Large intestine (tissue), 3 donors: ENCODE data around the gene ATRIP. TPM values are rescaled to one million over a fixed set of nuclear protein-coding genes. Genes with fewer than 3 reads are reported as not detected.
A peak's percentile ranks its signal among the peaks of the same experiment; 100 is the strongest.

Source experiments
- DNase-seq, 2 donors: peaks; one replicate each; pipeline versions ENCODE4 v3.0.0 to v3.0.0-alpha.2; 2013
- H3K27ac ChIP-seq: one replicate; pipeline ENCODE4 v1.5.1; 2013; ENCODE audit warnings: low read length
- H3K27me3 ChIP-seq: 2 replicates; pipeline ENCODE4 v1.6.1; 2013; ENCODE audit warnings: low read length; ENCODE audit not compliant: control insufficient read depth, insufficient read depth
- H3K36me3 ChIP-seq: 2 replicates; pipeline ENCODE4 v1.6.1; 2013; ENCODE audit warnings: low read length; ENCODE audit not compliant: control insufficient read depth, insufficient read depth
- H3K4me1 ChIP-seq: one replicate; pipeline ENCODE4 v1.6.1; 2013; ENCODE audit warnings: low read length; ENCODE audit not compliant: control insufficient read depth, insufficient read depth
- H3K4me3 ChIP-seq: one replicate; pipeline ENCODE4 v1.5.1; 2013; ENCODE audit warnings: low read length
- H3K9me3 ChIP-seq: one replicate; pipeline ENCODE4 v1.6.1; 2013; ENCODE audit warnings: mild to moderate bottlenecking, low read depth, low read length, moderate library complexity; ENCODE audit not compliant: control insufficient read depth
- WGBS: methylation state at CpG from one replicate; pipeline ENCODE4 v1.1.5; 2013; ENCODE audit warnings: low lambda C conversion rate; ENCODE audit not compliant: insufficient coverage; 5-methylcytosine and 5-hydroxymethylcytosine counted together
- polyA plus RNA-seq: library from polyadenylated mRNA; unstranded; fragments of 120-200 nt; gene quantifications from one replicate; pipeline ENCODE4 v1.2.1, GENCODE V29; 2013

ATRIP gene
- polyA plus RNA-seq, 1 donor = 6.6 TPM

DNA sequence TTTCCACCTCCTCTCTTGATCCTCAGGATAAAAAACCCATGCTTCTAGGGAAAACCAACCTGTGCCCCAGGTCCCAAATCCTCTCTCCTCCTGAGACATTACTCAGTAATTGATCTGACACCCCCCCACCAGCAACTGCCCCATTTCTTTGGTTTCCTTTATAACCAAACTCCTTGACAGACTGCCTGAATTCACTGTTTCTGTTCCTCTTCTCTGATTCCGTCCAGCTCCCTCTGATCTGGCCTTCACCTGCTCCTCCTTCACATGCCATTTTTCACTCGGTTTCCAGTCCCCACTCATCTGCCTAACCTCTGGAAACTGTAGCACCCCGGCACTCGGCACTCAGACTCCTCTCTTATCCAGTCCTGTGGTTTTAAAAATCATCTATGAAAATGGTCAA lies 8.7 kb upstream of the ATRIP start:
- Histone ChIP-seq H3K27me3 (no peaks in the 10 kb centered on the region), H3K27ac (no peak overlapping the region), H3K4me3 (no peak overlapping the region), H3K36me3 (peaks cover 16% of the 10 kb centered on the region), H3K4me1 (peaks cover 44% of the 10 kb centered on the region), H3K9me3 (no peaks in the 10 kb centered on the region)
- whole genome bisulfite sequencing = 93% methylated on average over 3 of the region's 4 CpGs
- no peak for DNase-seq

DNA sequence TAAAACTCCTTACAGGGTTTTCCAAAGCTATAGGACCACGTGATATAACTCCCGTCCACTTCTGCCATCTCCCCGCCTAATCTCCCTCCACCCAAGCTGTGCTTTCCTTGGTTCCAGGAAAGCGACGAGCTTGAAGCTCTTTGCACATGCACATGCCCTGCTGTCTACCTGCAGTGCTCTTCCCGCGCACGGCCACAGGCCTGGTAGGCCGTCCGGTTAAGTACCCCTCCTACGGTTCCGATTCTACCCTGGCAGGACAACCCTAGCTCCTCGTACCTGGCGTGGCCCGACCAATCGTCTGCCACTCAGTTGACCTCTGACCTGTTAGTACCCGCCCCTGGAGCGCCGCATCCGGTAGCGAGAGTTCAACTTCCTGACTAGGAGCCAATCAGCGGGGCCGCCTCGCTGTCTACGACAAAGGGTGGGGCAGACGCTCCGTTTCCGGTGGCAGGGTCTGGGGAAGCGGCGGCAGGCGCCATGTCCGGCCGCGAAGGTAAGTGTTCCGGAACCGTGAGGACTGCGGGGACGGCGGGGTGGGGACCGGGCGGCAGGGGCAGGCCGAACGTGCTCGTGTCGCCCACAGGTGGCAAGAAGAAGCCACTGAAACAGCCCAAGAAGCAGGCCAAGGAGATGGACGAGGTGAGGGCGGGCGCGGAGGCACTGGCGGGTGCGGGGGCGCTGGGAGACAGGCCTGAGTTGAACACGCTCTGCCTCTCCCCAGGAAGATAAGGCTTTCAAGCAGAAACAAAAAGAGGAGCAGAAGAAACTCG lies 6.5 kb upstream of the ATRIP start, which contains the start of the genes CCDC51 and TMA7:
CCDC51 (minus strand) TSS at position 300 of the 770 bp plus-strand sequence. CDS start 4,991 bp downstream, outside the sequence.
TMA7 (plus strand) TSS at position 438 of the 770 bp plus-strand sequence; CDS start at position 478, 40 bp downstream.
- peak within 1 kb of the TSS; percentile 90 for H3K4me3 ChIP-seq
- H3K27ac ChIP-seq = peak within 1 kb of the TSS; percentile 89
- peak; percentile 97 to 98 for DNase-seq
- H3K4me1 ChIP-seq = peaks cover 24% of the 10 kb centered on the region
- no peaks in the 10 kb centered on the region for H3K9me3 ChIP-seq
- no peaks in the 10 kb centered on the region for H3K27me3 ChIP-seq
- 0% methylated on average over 1 of the region's 54 CpGs for WGBS
- peaks cover 23% of the 10 kb centered on the region for H3K36me3 ChIP-seq

DNA sequence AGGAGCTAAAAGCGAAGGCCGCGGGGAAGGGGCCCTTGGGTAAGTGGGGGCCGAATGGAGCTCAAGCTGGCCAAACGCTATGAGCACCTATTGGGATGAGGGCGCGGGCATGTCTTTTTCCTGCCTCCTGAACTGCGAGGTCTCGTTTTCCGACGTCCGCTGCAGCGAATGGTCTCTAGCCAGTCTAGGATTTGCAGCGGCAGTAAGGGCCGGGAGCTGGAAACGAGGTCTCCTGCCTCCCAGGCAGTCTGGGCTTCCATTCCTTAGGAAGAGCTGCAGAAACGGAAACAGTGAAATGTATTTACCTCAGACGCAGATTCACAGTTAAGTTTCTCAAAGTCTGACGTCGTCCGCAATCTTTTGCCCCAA lies 6.0 kb upstream of the ATRIP start:
- Histone ChIP-seq H3K4me1 (peaks cover 18% of the 10 kb centered on the region), H3K27ac (peak overlapping the region; percentile 89), H3K4me3 (peak overlapping the region; percentile 90), H3K27me3 (no peaks in the 10 kb centered on the region), H3K9me3 (no peaks in the 10 kb centered on the region), H3K36me3 (peaks cover 23% of the 10 kb centered on the region)
- DNase-seq = no peak
- WGBS = 0% methylated on average over 4 of the region's 21 CpGs

DNA sequence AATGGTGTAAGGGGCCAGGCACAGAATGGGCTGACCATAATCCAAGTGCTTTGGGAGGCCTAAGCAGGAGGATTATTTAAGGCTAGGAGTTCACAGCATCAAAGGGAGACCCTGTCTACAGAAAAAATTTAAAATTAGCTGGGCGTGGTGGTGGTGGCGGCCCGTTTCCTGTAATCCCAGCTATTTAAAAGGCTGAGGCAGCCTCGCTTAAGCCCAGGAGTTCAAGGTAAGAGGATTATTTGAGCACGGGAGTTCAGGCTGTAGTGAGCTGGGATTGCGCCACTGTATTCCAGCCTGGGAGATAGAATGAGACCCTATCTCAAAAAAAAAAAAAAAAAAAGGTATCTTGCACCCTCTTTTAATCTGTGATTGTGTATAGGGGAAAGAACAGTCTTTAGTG lies 4.6 kb upstream of the ATRIP start:
- Histone ChIP-seq H3K4me1 (peaks cover 19% of the 10 kb centered on the region), H3K36me3 (peaks cover 23% of the 10 kb centered on the region), H3K9me3 (no peaks in the 10 kb centered on the region), H3K4me3 (no peak overlapping the region), H3K27me3 (no peaks in the 10 kb centered on the region), H3K27ac (no peak overlapping the region)
- DNase-seq = no peak
- WGBS = 70% methylated on average over 2 of the region's 6 CpGs

DNA sequence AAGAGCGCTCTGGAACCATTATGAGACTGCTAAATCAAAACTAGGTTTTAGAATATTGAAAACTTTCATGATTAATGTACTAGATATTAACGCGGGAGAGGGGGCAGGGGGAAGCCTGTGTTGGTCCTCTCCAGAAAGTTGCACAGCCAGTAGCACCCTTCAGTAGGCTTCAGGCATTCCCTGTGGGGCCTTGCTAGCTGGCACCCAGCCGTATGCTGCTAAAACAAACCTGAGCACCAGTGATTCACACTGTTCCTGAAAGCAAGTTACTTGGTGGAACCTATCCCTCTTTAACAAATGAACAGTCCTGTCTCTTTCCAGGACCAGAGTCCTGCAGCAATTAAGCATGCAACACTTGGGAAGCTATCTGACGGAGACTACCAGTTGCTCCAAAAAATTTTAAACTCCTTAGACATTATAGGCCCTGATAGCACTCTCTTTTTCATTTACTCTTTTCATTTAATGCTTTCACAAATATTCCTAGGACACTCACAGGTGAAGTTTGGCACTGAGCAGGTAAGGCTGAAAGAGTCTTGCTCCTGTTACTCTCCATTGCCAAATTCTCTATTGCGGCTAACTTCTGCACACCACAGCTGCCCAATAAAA lies 1.2 kb upstream of the ATRIP start:
- H3K27ac ChIP-seq = no peak overlapping the region
- peaks cover 21% of the 10 kb centered on the region for H3K4me1 ChIP-seq
- no peak for DNase-seq
- H3K4me3 ChIP-seq = no peak overlapping the region
- peaks cover 23% of the 10 kb centered on the region for H3K36me3 ChIP-seq
- H3K27me3 ChIP-seq = no peaks in the 10 kb centered on the region
- H3K9me3 ChIP-seq = no peaks in the 10 kb centered on the region
- WGBS = no CpG with 5 or more reads among the region's 6 CpGs

DNA sequence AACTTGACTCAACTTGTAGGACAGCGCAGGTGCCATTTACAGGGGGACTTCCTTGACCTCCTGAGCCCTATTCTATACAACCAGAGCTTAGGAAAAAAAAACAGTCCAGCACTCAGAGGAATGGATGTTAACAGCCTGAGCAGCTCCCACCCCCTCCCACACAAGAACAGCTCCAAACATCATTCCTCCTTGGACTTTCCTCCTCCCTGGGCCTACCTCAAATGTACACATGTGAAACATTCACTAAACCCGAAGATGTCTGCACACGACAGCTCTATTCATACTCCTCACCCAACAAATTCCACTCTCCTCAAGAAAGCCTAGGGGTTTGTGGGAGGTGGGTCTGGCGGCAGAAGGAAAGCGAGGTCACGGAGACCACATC lies 503 bp upstream of the ATRIP start:
- Histone ChIP-seq H3K9me3 (no peaks in the 10 kb centered on the region), H3K4me1 (peaks cover 21% of the 10 kb centered on the region)
- no CpG with 5 or more reads among the region's 6 CpGs for WGBS

GRCh38 chr3:48451270-48451669 lies 4.7 kb downstream of the ATRIP start:
- H3K4me3 ChIP-seq = no peak overlapping the region
- no CpG with 5 or more reads among the region's 1 CpG for WGBS
- H3K27ac ChIP-seq = no peak overlapping the region
- DNase-seq = no peak
- peaks cover 6% of the 10 kb centered on the region for H3K4me1 ChIP-seq
- peaks cover 30% of the 10 kb centered on the region for H3K36me3 ChIP-seq
- H3K27me3 ChIP-seq = no peaks in the 10 kb centered on the region
- H3K9me3 ChIP-seq = no peaks in the 10 kb centered on the region

More for the DNA sequence above, 503 bp upstream of the ATRIP start:
- Histone ChIP-seq H3K27me3 (no peaks in the 10 kb centered on the region), H3K36me3 (peaks cover 24% of the 10 kb centered on the region), H3K4me3 (peak overlapping the region; percentile 98), H3K27ac (peak overlapping the region; percentile 91)
- DNase-seq = no peak

DNA sequence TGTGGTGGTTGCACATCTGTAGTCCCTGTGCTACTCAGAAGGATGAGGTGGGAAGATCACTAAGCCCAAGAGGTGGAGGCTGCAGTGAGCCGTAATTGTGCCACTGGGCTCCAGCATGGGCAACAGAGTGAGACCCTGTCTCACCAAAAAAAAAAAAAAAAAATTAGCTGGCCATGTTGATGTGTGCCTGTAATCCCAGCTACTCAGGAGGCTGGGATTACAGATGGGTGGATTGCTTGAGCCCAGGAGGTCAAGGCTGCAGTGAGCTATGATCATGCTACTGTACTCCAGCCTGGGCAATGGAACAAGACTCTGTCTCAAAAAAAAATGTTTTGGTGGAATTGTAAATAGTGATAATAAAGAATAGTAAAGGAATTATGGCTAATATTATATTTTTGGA lies 9.9 kb downstream of the ATRIP start:
- Histone ChIP-seq H3K9me3 (no peaks in the 10 kb centered on the region), H3K27ac (no peak overlapping the region), H3K4me1 (no peaks in the 10 kb centered on the region), H3K4me3 (no peak overlapping the region), H3K36me3 (peaks cover 64% of the 10 kb centered on the region), H3K27me3 (no peaks in the 10 kb centered on the region)
- no CpG with 5 or more reads among the region's 1 CpG for WGBS
- DNase-seq = no peak

DNA sequence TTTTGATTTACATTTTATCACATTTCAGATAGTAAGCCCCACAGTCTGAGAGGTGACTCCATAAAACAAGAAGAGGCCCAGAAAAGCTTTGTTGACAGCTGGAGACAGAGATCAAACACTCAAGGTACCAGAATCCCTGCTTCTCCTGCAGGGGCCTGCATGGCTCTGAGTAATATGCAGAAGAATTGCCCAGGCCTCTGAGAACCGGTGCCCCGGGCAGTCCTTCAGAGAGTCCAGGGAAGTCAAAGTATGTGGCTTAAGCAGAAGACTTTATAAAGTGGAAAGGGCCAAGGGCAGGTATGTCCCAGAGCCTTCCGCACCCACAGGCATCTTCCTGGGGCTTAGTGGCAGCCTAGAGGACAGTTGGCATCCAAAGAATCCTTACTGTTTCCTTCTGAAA lies 12.8 kb downstream of the ATRIP start:
- Histone ChIP-seq H3K36me3 (peaks cover 52% of the 10 kb centered on the region), H3K4me1 (no peaks in the 10 kb centered on the region), H3K9me3 (no peaks in the 10 kb centered on the region), H3K27me3 (no peaks in the 10 kb centered on the region), H3K4me3 (no peak overlapping the region), H3K27ac (no peak overlapping the region)
- DNase-seq = no peak
- no CpG with 5 or more reads among the region's 3 CpGs for WGBS

- Histone ChIP-seq H3K27me3 (no peaks in the 10 kb centered on the region), H3K27ac (no peak overlapping the region), H3K36me3 (peaks cover 51% of the 10 kb centered on the region), H3K9me3 (no peaks in the 10 kb centered on the region), H3K4me1 (peaks cover 1% of the 10 kb centered on the region), H3K4me3 (no peak overlapping the region)
- DNase-seq = no peak
- no CpG with 5 or more reads among the region's 7 CpGs for WGBS
Observed at GRCh38 chr3:48459773-48460516, 13.4 kb downstream of the ATRIP start.
